ENCODE results near the gene SEZ6L2.

GRCh38 chr16:29897333-29897732 is 2.0 kb downstream of the SEZ6L2 start:
- TF ChIP-seq CTCF (IDR thresholded peaks at IDR 0.05; ENCODE audit: insufficient read depth, low read depth, low read length) = no peak
- TF ChIP-seq EZH2 (IDR thresholded peaks at IDR 0.05; ENCODE audit: insufficient read depth, low read length) = no peak
